ENCODE measurements around the gene VPS51.

GRCh38 chr11:65113839-65114238, 17.8 kb downstream of the VPS51 start:
- no peak for TF ChIP-seq FOXP2 (optimal IDR thresholded peaks at IDR 0.05; ENCODE audit: control extremely low read depth, extremely low read length, insufficient read depth)
- TF ChIP-seq EZH2 (IDR thresholded peaks at IDR 0.05) = no peak
- no peak for TF ChIP-seq POLR2AphosphoS5 (IDR thresholded peaks at IDR 0.05; ENCODE audit: borderline replicate concordance, low read depth, low read length)

All from SK-N-MC (cell line).